ENCODE results near the gene JMJD1C.
A peak's percentile ranks its signal among the peaks of the same experiment; 100 is the strongest.

JMJD1C gene

GRCh38 chr10:63206576-63206975 is 259.2 kb downstream of the JMJD1C start:
- Mint-ChIP-seq H3K4me1 (ENCODE audit: low read depth in 2 of 2) (peaks cover 33 to 43% of the 10 kb centered on the region in 2 donors), H3K36me3 (ENCODE audit: insufficient read depth) (peaks cover 54% of the 10 kb centered on the region), H3K4me3 (peak overlapping the region; percentile 47 to 50), H3K27me3 (no peaks in the 10 kb centered on the region), H3K27ac (peak overlapping the region; percentile 32 to 64), H3K9me3 (no peaks in the 10 kb centered on the region)
- no peak for DNase-seq
- ATAC-seq (replicated peaks), result no peak

- Mint-ChIP-seq H3K27me3 (no peaks in the 10 kb centered on the region), H3K9me3 (no peaks in the 10 kb centered on the region), H3K4me3 (peak overlapping the region; percentile 55 to 79), H3K27ac (peak overlapping the region; percentile 27 to 90), H3K36me3 (ENCODE audit: insufficient read depth) (peaks cover 46% of the 10 kb centered on the region), H3K4me1 (ENCODE audit: low read depth in 2 of 2) (peaks cover 27 to 41% of the 10 kb centered on the region in 2 donors)
- ATAC-seq (replicated peaks) (no peak), DNase-seq (no peak)
Observed at GRCh38 chr10:63205421-63205820, 260.4 kb downstream of the JMJD1C start.

- H3K9me3 Mint-ChIP-seq, result no peaks in the 10 kb centered on the region
- H3K27ac Mint-ChIP-seq, result peak overlapping the region; percentile 27 to 90
- peak overlapping the region; percentile 55 to 79 for H3K4me3 Mint-ChIP-seq
- ATAC-seq (replicated peaks) (peak; percentile 25), DNase-seq (no peak)
- no peaks in the 10 kb centered on the region for H3K27me3 Mint-ChIP-seq
- peaks cover 27 to 41% of the 10 kb centered on the region in 2 donors for H3K4me1 Mint-ChIP-seq (ENCODE audit: low read depth in 2 of 2)
- H3K36me3 Mint-ChIP-seq (ENCODE audit: insufficient read depth), result peaks cover 50% of the 10 kb centered on the region
Observed at GRCh38 chr10:63204667-63205391, 260.9 kb downstream of the JMJD1C start.

GRCh38 chr10:63201118-63201517 is 264.7 kb downstream of the JMJD1C start:
- peaks cover 45% of the 10 kb centered on the region for H3K36me3 Mint-ChIP-seq (ENCODE audit: insufficient read depth)
- DNase-seq, result no peak

GRCh38 chr10:63200431-63200830 is 265.3 kb downstream of the JMJD1C start:
- no peak for ATAC-seq (replicated peaks)
- Mint-ChIP-seq H3K27me3 (no peaks in the 10 kb centered on the region), H3K4me3 (no peak overlapping the region), H3K9me3 (no peaks in the 10 kb centered on the region), H3K36me3 (ENCODE audit: insufficient read depth) (peaks cover 50% of the 10 kb centered on the region), H3K4me1 (ENCODE audit: low read depth in 2 of 2) (peaks cover 12 to 15% of the 10 kb centered on the region in 2 donors), H3K27ac (no peak overlapping the region)
- DNase-seq, result no peak

More at GRCh38 chr10:63201118-63201517, 264.7 kb downstream of the JMJD1C start:
- H3K4me3 Mint-ChIP-seq, result no peak overlapping the region
- no peaks in the 10 kb centered on the region for H3K9me3 Mint-ChIP-seq
- H3K4me1 Mint-ChIP-seq (ENCODE audit: low read depth in 2 of 2), result peaks cover 12 to 20% of the 10 kb centered on the region in 2 donors
- H3K27ac Mint-ChIP-seq, result peak overlapping the region in 1 of 2 donors; percentile 62
- no peak for ATAC-seq (replicated peaks)
- H3K27me3 Mint-ChIP-seq, result no peaks in the 10 kb centered on the region

- H3K9me3 Mint-ChIP-seq, result no peaks in the 10 kb centered on the region
- no peaks in the 10 kb centered on the region for H3K27me3 Mint-ChIP-seq
- DNase-seq (no peak), ATAC-seq (replicated peaks) (no peak)
- H3K4me1 Mint-ChIP-seq (ENCODE audit: low read depth in 2 of 2), result peaks cover 5 to 8% of the 10 kb centered on the region in 2 donors
- peaks cover 53% of the 10 kb centered on the region for H3K36me3 Mint-ChIP-seq (ENCODE audit: insufficient read depth)
- H3K27ac Mint-ChIP-seq, result no peak overlapping the region
- H3K4me3 Mint-ChIP-seq, result no peak overlapping the region
Observed at GRCh38 chr10:63199716-63200115, 266.1 kb downstream of the JMJD1C start.

- Mint-ChIP-seq H3K36me3 (ENCODE audit: insufficient read depth) (peaks cover 73% of the 10 kb centered on the region), H3K27me3 (no peaks in the 10 kb centered on the region), H3K27ac (peak overlapping the region in 1 of 2 donors; percentile 12), H3K9me3 (no peaks in the 10 kb centered on the region), H3K4me3 (no peak overlapping the region), H3K4me1 (ENCODE audit: low read depth in 2 of 2) (no peaks in the 10 kb centered on the region)
- DNase-seq (no peak), ATAC-seq (replicated peaks) (no peak)
Observed at GRCh38 chr10:63197344-63198092, 268.3 kb downstream of the JMJD1C start.

- no peaks in the 10 kb centered on the region for H3K9me3 Mint-ChIP-seq
- DNase-seq (no peak), ATAC-seq (replicated peaks) (no peak)
- peaks cover 93% of the 10 kb centered on the region for H3K36me3 Mint-ChIP-seq (ENCODE audit: insufficient read depth)
- peaks cover 0 to 1% of the 10 kb centered on the region in 2 donors for H3K4me1 Mint-ChIP-seq (ENCODE audit: low read depth in 2 of 2)
- H3K27ac Mint-ChIP-seq, result peak overlapping the region in 1 of 2 donors; percentile 17
- H3K4me3 Mint-ChIP-seq, result no peak overlapping the region
- no peaks in the 10 kb centered on the region for H3K27me3 Mint-ChIP-seq
Observed at GRCh38 chr10:63192826-63193225, 273.0 kb downstream of the JMJD1C start.

- ATAC-seq (replicated peaks), result no peak
- Mint-ChIP-seq H3K4me3 (no peak overlapping the region), H3K9me3 (no peaks in the 10 kb centered on the region), H3K27ac (no peak overlapping the region), H3K4me1 (ENCODE audit: low read depth in 2 of 2) (peaks cover 5 to 16% of the 10 kb centered on the region in 2 donors), H3K27me3 (no peaks in the 10 kb centered on the region), H3K36me3 (ENCODE audit: insufficient read depth) (peaks cover 72% of the 10 kb centered on the region)
- DNase-seq, result no peak
Observed at GRCh38 chr10:63175534-63175933, 290.2 kb downstream of the JMJD1C start.

- peak; percentile 66 for ATAC-seq (replicated peaks)
- DNase-seq, result no peak
- H3K27me3 Mint-ChIP-seq, result no peaks in the 10 kb centered on the region
- no peaks in the 10 kb centered on the region for H3K9me3 Mint-ChIP-seq
- H3K4me1 Mint-ChIP-seq (ENCODE audit: low read depth in 2 of 2), result peaks cover 5 to 20% of the 10 kb centered on the region in 2 donors
- peak overlapping the region; percentile 77 to 81 for H3K27ac Mint-ChIP-seq
- no peak overlapping the region for H3K4me3 Mint-ChIP-seq
- H3K36me3 Mint-ChIP-seq (ENCODE audit: insufficient read depth), result peaks cover 61% of the 10 kb centered on the region
Observed at GRCh38 chr10:63173468-63174232, 292.1 kb downstream of the JMJD1C start.

- Mint-ChIP-seq H3K27me3 (no peaks in the 10 kb centered on the region), H3K36me3 (ENCODE audit: insufficient read depth) (peaks cover 56% of the 10 kb centered on the region), H3K27ac (peak overlapping the region in 1 of 2 donors; percentile 42), H3K9me3 (no peaks in the 10 kb centered on the region), H3K4me3 (no peak overlapping the region), H3K4me1 (ENCODE audit: low read depth in 2 of 2) (peaks cover 5 to 20% of the 10 kb centered on the region in 2 donors)
- ATAC-seq (replicated peaks), result no peak
- DNase-seq, result no peak
Observed at GRCh38 chr10:63171926-63172325, 293.9 kb downstream of the JMJD1C start.

GRCh38 chr10:63171255-63171855 is 294.4 kb downstream of the JMJD1C start:
- Mint-ChIP-seq H3K4me1 (ENCODE audit: low read depth in 2 of 2) (peaks cover 4 to 20% of the 10 kb centered on the region in 2 donors), H3K4me3 (no peak overlapping the region)

GRCh38 chr10:63169624-63170023 is 296.2 kb downstream of the JMJD1C start:
- peaks cover 4 to 19% of the 10 kb centered on the region in 2 donors for H3K4me1 Mint-ChIP-seq (ENCODE audit: low read depth in 2 of 2)
- DNase-seq (no peak), ATAC-seq (replicated peaks) (no peak)
- H3K27ac Mint-ChIP-seq, result peak overlapping the region; percentile 15 to 80
- no peak overlapping the region for H3K4me3 Mint-ChIP-seq
- H3K27me3 Mint-ChIP-seq, result no peaks in the 10 kb centered on the region
- H3K36me3 Mint-ChIP-seq (ENCODE audit: insufficient read depth), result peaks cover 51% of the 10 kb centered on the region
- H3K9me3 Mint-ChIP-seq, result no peaks in the 10 kb centered on the region

More at GRCh38 chr10:63171255-63171855, 294.4 kb downstream of the JMJD1C start:
- Mint-ChIP-seq H3K36me3 (ENCODE audit: insufficient read depth) (peaks cover 51% of the 10 kb centered on the region), H3K27me3 (no peaks in the 10 kb centered on the region), H3K9me3 (no peaks in the 10 kb centered on the region), H3K27ac (peak overlapping the region in 1 of 2 donors; percentile 16)
- DNase-seq (no peak), ATAC-seq (replicated peaks) (no peak)

All from effector memory CD8-positive, alpha-beta T cell (primary cell).